Activated CD4-positive, alpha-beta T cell treated with anti-CD3 and anti-CD28 coated beads, Interleukin-10, Interleukin-2, amounts not matched to agents 100 ng/mL and 50 ng/mL, durations not matched to agents 16 hours and 8 hours (primary cell): ENCODE results near the gene ARAF.
"Not testable (repeated sequence)": the region's sequence is repeated elsewhere in the genome, so short reads cannot be mapped to it uniquely, and the experiment has no call there.

Experiments used
- DNase-seq: peaks from one replicate; pipeline ENCODE4 v3.0.0-alpha.2; 2020

ARAF gene

GRCh38 chrX:47586043-47586787 is 25.2 kb downstream of the ARAF start:
- no peak for DNase-seq

- DNase-seq: no peak
These were observed 26.3 kb downstream of the ARAF start for GRCh38 chrX:47587091-47587891.

- DNase-seq: no peak
These were observed 27.1 kb downstream of the ARAF start for GRCh38 chrX:47587906-47588735.

GRCh38 chrX:47590984-47591383 is 30.0 kb downstream of the ARAF start:
- DNase-seq: no peak

- no peak for DNase-seq
These were observed 32.5 kb downstream of the ARAF start for GRCh38 chrX:47593522-47593921.

- DNase-seq: no peak
These were observed 34.8 kb downstream of the ARAF start for GRCh38 chrX:47595716-47596251.

DNA sequence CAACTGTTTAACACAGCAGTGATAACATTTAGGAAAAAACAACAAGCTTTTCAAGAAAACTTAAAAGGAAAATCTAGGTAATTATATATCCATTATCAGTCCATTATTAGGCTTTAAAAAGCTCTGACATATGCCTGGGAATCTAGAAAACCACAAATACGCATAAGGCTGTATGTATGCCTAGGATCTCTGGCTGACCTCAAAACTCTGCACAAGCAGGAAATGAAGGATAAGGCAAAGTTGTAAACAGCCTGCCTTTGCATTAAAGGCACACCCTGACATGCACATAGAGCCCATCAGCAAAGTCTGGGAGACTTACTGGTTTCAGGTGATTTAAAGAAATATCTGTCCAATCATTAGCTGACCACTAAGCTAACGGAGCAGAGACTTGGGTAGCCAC is 35.3 kb downstream of the ARAF start:
- no peak for DNase-seq

DNA sequence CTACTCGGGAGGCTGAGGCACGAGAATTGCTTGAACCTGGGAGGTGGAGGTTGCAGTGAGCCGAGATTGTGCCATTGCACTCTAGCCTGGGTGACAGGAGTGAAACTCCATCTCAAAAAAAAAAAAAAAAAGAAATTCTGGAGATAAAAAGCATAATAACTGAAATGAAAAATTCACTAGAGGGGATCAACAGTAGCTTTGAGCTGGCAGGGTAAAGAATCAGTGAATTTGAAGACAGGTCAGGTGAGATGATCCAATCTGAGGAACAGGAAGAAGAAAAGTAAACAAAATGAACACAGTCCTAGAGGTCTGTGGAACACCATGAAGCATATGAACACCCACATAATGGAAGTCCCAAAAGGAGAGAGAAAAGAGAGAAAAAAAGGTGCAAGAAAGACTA is 36.2 kb downstream of the ARAF start:
- no peak for DNase-seq

DNA sequence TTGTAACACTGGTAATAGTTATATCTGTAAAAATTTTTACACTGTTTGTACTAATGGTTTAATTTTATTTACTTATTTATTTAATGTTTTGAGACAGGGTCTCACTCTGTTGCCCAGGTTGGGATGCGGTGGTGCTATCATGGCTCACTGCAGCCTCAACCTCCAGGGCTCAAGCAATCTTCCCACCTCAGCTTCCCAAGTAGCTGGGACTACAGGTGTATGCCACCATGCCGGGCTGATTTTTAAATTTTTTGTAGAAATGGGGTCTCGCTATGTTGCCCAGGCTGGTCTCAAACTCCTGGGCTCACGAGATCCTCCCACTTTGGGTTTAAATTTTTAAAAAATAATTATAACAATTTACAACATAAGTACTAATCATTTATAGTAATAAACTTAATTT is 42.1 kb downstream of the ARAF start:
- not testable (repeated sequence) for DNase-seq

- DNase-seq: no peak
These were observed 44.0 kb downstream of the ARAF start for GRCh38 chrX:47605024-47605423.

DNA sequence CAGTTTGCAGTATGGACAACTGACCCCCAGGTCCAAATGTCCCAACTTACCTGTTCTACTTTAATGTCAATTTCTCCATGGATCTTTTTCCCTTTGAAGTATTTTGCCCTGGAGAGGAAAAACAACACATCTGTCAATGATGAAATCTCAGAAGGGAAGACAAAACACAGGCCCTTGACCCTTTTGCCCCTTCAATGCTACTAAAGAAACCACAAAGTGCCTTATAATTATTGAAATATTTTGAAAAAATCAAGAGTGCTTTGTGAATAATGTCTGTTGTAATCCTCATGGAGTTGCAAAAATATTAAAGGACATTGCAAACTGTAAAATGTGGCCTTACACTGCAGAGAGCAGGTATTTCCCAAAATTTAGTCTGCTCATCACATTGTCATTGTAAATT is 46.1 kb downstream of the ARAF start:
- DNase-seq: no peak

GRCh38 chrX:47608130-47608810 is 47.3 kb downstream of the ARAF start:
- no peak for DNase-seq

- no peak for DNase-seq
These were observed 49.5 kb downstream of the ARAF start for GRCh38 chrX:47610511-47610910.

- no peak for DNase-seq
These were observed 50.5 kb downstream of the ARAF start for GRCh38 chrX:47611489-47611888.

GRCh38 chrX:47611926-47612325 is 50.9 kb downstream of the ARAF start:
- no peak for DNase-seq

GRCh38 chrX:47612418-47612817 is 51.4 kb downstream of the ARAF start:
- DNase-seq: no peak

- DNase-seq: no peak
These were observed 52.1 kb downstream of the ARAF start for GRCh38 chrX:47613082-47613481.

GRCh38 chrX:47614618-47615017 is 53.6 kb downstream of the ARAF start:
- DNase-seq: no peak

GRCh38 chrX:47618923-47619485 is 58.0 kb downstream of the ARAF start:
- no peak for DNase-seq

DNA sequence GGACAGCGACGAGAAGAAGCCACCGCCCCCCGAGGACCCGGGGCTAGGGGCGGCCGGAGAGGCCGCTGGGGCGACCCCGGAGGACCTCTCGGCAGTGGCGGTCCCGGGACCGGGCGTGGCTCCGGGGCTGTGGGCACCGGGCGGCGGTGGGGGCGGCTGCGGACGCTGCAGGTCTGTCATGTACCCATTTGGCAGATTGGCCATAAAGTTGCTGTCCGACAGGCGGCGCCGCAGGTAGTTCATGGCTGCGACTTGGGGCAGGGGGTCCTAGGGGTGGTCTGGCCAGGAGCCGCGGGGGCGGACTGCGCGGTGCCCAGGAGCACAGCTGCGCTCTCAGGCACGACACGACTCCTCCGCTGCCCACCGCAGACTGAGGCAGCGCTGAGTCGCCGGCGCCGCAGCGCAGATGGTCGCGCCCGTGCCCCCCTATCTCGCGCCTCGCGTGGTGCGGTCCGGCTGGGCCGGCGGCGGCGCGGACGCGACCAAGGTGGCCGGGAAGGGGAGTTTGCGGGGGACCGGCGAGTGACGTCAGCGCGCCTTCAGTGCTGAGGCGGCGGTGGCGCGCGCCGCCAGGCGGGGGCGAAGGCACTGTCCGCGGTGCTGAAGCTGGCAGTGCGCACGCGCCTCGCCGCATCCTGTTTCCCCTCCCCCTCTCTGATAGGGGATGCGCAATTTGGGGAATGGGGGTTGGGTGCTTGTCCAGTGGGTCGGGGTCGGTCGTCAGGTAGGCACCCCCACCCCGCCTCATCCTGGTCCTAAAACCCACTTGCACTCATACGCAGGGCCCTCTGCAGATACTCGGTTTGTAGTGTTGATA is 58.7 kb downstream of the ARAF start, which contains the start of gene SYN1:
TSS of gene SYN1 (minus strand) at position 372 of the 817 bp plus-strand sequence. CDS start at position 243, 129 bp downstream.
- DNase-seq: peak; percentile 75

GRCh38 chrX:47620303-47620685 is 59.3 kb downstream of the ARAF start:
- no peak for DNase-seq
